Measurements from ENCODE around the gene S100A8. TPM values are rescaled to one million over a fixed set of nuclear protein-coding genes. Genes with fewer than 3 reads are reported as not detected.

The S100A8 gene
- total RNA-seq, 1 experiment from 2014 or later: not detected

- no TSS peak for BruUV-seq (replicated peaks)
- Histone ChIP-seq H3K4me3 (ENCODE audit: low read depth, low read length, poor library complexity, severe bottlenecking) (no peak overlapping the region), H3K36me3 (ENCODE audit: insufficient read depth, low read length, poor library complexity, severe bottlenecking) (no peaks in the 10 kb centered on the region), H3K27ac (ENCODE audit: low read depth, low read length, poor library complexity, severe bottlenecking) (no peak overlapping the region), H3K27me3 (replicated peaks; ENCODE audit: insufficient read depth, low read depth, low read length, poor library complexity) (peaks cover 54% of the 10 kb centered on the region), H3K9me3 (ENCODE audit: low read depth, low read length, poor library complexity, severe bottlenecking) (no peaks in the 10 kb centered on the region), H3K4me1 (ENCODE audit: insufficient read depth, low read length, poor library complexity, severe bottlenecking) (no peaks in the 10 kb centered on the region)
- intact Hi-C loops (cut with micrococcal nuclease; ENCODE audit: unreplicated experiment): no loop called here
- TF ChIP-seq CTCF (conservative IDR thresholded peaks at IDR 0.05; ENCODE audit: low read depth, low read length) (no peak), EZH2 (IDR thresholded peaks at IDR 0.05; ENCODE audit: borderline replicate concordance, low read depth, low read length, poor library complexity, severe bottlenecking) (no peak)
- ChIA-PET CTCF (no interaction called here), POLR2A (ENCODE audit: low non-redundant PET) (no interaction called here)
- DNase-seq (ENCODE audit: low spot score): no peak
Observed at GRCh38 chr1:153428791-153429190, 37.9 kb upstream of the S100A8 start.

- ChIA-PET CTCF (no interaction called here), POLR2A (ENCODE audit: low non-redundant PET) (no interaction called here)
- Histone ChIP-seq H3K4me1 (ENCODE audit: insufficient read depth, low read length, poor library complexity, severe bottlenecking) (no peaks in the 10 kb centered on the region), H3K27ac (ENCODE audit: low read depth, low read length, poor library complexity, severe bottlenecking) (no peak overlapping the region), H3K4me3 (ENCODE audit: low read depth, low read length, poor library complexity, severe bottlenecking) (no peak overlapping the region), H3K27me3 (replicated peaks; ENCODE audit: insufficient read depth, low read depth, low read length, poor library complexity) (peaks cover 51% of the 10 kb centered on the region), H3K36me3 (ENCODE audit: insufficient read depth, low read length, poor library complexity, severe bottlenecking) (no peaks in the 10 kb centered on the region), H3K9me3 (ENCODE audit: low read depth, low read length, poor library complexity, severe bottlenecking) (no peaks in the 10 kb centered on the region)
- no peak for DNase-seq (ENCODE audit: low spot score)
- TF ChIP-seq EZH2 (IDR thresholded peaks at IDR 0.05; ENCODE audit: borderline replicate concordance, low read depth, low read length, poor library complexity, severe bottlenecking): no peak
- TF ChIP-seq CTCF (conservative IDR thresholded peaks at IDR 0.05; ENCODE audit: low read depth, low read length): no peak
- BruUV-seq (replicated peaks): no TSS peak
- intact Hi-C loops (cut with micrococcal nuclease; ENCODE audit: unreplicated experiment): no loop called here
Observed at GRCh38 chr1:153428073-153428638, 37.3 kb upstream of the S100A8 start.

GRCh38 chr1:153426809-153427208, 35.9 kb upstream of the S100A8 start:
- Histone ChIP-seq H3K27me3 (replicated peaks; ENCODE audit: insufficient read depth, low read depth, low read length, poor library complexity) (peaks cover 49% of the 10 kb centered on the region), H3K4me3 (ENCODE audit: low read depth, low read length, poor library complexity, severe bottlenecking) (no peak overlapping the region), H3K36me3 (ENCODE audit: insufficient read depth, low read length, poor library complexity, severe bottlenecking) (no peaks in the 10 kb centered on the region), H3K27ac (ENCODE audit: low read depth, low read length, poor library complexity, severe bottlenecking) (no peak overlapping the region), H3K9me3 (ENCODE audit: low read depth, low read length, poor library complexity, severe bottlenecking) (no peaks in the 10 kb centered on the region), H3K4me1 (ENCODE audit: insufficient read depth, low read length, poor library complexity, severe bottlenecking) (no peaks in the 10 kb centered on the region)
- intact Hi-C loops (cut with micrococcal nuclease; ENCODE audit: unreplicated experiment): no loop called here
- ChIA-PET CTCF (no interaction called here), POLR2A (ENCODE audit: low non-redundant PET) (no interaction called here)
- DNase-seq (ENCODE audit: low spot score): no peak
- BruUV-seq (replicated peaks): no TSS peak
- no peak for TF ChIP-seq EZH2 (IDR thresholded peaks at IDR 0.05; ENCODE audit: borderline replicate concordance, low read depth, low read length, poor library complexity, severe bottlenecking)
- no peak for TF ChIP-seq CTCF (conservative IDR thresholded peaks at IDR 0.05; ENCODE audit: low read depth, low read length)
